PC-9 (cell line): ENCODE measurements around the gene SLC37A3.

Source experiments
- CTCF ChIP-seq: fragments of 200-600 bp; sonication (generic); conservative IDR thresholded peaks from 2 replicates; pipeline ENCODE4 v1.6.1; 2017; ENCODE audit warnings: mixed run types, antibody characterized with exemption, mild to moderate bottlenecking, moderate library complexity
- EZH2 ChIP-seq: fragments of 200-600 bp; sonication (generic); IDR thresholded peaks from 2 replicates; pipeline ENCODE4 v1.8.0; 2017; ENCODE audit warnings: antibody characterized with exemption, low read depth

GRCh38 chr7:140384894-140385545, 13.3 kb downstream of the SLC37A3 start:
- no peak for TF ChIP-seq CTCF
- TF ChIP-seq EZH2 = no peak
